GM12878 (cell line): Measurements from ENCODE around the gene L1TD1.

Experiments used
- CBX5 ChIP-seq: sonication (generic); IDR thresholded peaks from 2 replicates; pipeline ENCODE4 v1.6.1; 2016; ENCODE audit warnings: low read depth, moderate library complexity, mild to moderate bottlenecking, inconsistent platforms
- EZH2 ChIP-seq: IDR thresholded peaks from 2 replicates; pipeline ENCODE4 v1.6.1; 2012; ENCODE audit warnings: low read depth, mild to moderate bottlenecking, control low read depth, inconsistent platforms, low read length, borderline replicate concordance; ENCODE audit not compliant: control insufficient read depth
- MEF2A ChIP-seq: IDR thresholded peaks from 2 replicates; pipeline ENCODE4 v1.6.1; 2011; ENCODE audit warnings: low read depth, mild to moderate bottlenecking, low read length, moderate library complexity; ENCODE audit not compliant: insufficient read depth
- SIN3A ChIP-seq: IDR thresholded peaks from 2 replicates; pipeline ENCODE4 v1.6.1; 2012; ENCODE audit warnings: low read depth, low read length, improper control_type of control experiment
- SMAD1 ChIP-seq: fragments of 450-650 bp; IDR thresholded peaks from 2 replicates; pipeline ENCODE4 v1.6.1; 2018; ENCODE audit warnings: mild to moderate bottlenecking, low read depth; ENCODE audit not compliant: partially characterized antibody
- USF2 ChIP-seq: IDR thresholded peaks from 2 replicates; pipeline ENCODE4 v1.6.1; 2011; ENCODE audit warnings: low read depth, low read length, improper control_type of control experiment, borderline replicate concordance

- TF ChIP-seq EZH2, result no peak
- TF ChIP-seq USF2, result no peak
- no peak for TF ChIP-seq SIN3A
- TF ChIP-seq CBX5, result no peak
- TF ChIP-seq SMAD1, result no peak
- TF ChIP-seq MEF2A, result no peak
Measured at GRCh38 chr1:62208087-62208486, 13.4 kb downstream of the L1TD1 start.
